Dedifferentiated amniotic fluid mesenchymal stem cell (primary cell): Measurements from ENCODE around the gene ANXA3.
"Not testable (repeated sequence)": the region's sequence is repeated elsewhere in the genome, so short reads cannot be mapped to it uniquely, and the experiment has no call there.

ENCODE experiments used
- DNase-seq: peaks from one replicate; pipeline ENCODE4 v3.0.0-alpha.2; 2016; ENCODE audit errors: extremely low spot score

The ANXA3 gene

GRCh38 chr4:78571804-78572203 is 20.2 kb downstream of the ANXA3 start:
- DNase-seq: no peak

GRCh38 chr4:78578674-78579425 is 27.3 kb downstream of the ANXA3 start:
- DNase-seq: no peak

GRCh38 chr4:78581618-78582017 is 30.0 kb downstream of the ANXA3 start:
- no peak for DNase-seq

- DNase-seq: no peak
These were observed 33.4 kb downstream of the ANXA3 start for GRCh38 chr4:78584863-78585547.

GRCh38 chr4:78585633-78586032 is 34.1 kb downstream of the ANXA3 start:
- DNase-seq: peak; percentile 44

- DNase-seq: no peak
These were observed 37.5 kb downstream of the ANXA3 start for GRCh38 chr4:78588894-78589545.

- no peak for DNase-seq
These were observed 39.8 kb downstream of the ANXA3 start for GRCh38 chr4:78591404-78591803.

- DNase-seq: no peak
These were observed 40.7 kb downstream of the ANXA3 start for GRCh38 chr4:78592088-78592783.

- DNase-seq: no peak
These were observed 44.7 kb downstream of the ANXA3 start for GRCh38 chr4:78596111-78596742.

- DNase-seq: not testable (repeated sequence)
These were observed 46.9 kb downstream of the ANXA3 start for GRCh38 chr4:78598431-78598830.

- DNase-seq: no peak
These were observed 47.6 kb downstream of the ANXA3 start for GRCh38 chr4:78599147-78599546.

- DNase-seq: no peak
These were observed 48.4 kb downstream of the ANXA3 start for GRCh38 chr4:78599931-78600375.

- DNase-seq: no peak
These were observed 49.4 kb downstream of the ANXA3 start for GRCh38 chr4:78601013-78601412.

- no peak for DNase-seq
These were observed 50.8 kb downstream of the ANXA3 start for GRCh38 chr4:78602334-78602733.

- no peak for DNase-seq
These were observed 51.8 kb downstream of the ANXA3 start for GRCh38 chr4:78603384-78603783.

GRCh38 chr4:78604988-78605387 is 53.4 kb downstream of the ANXA3 start:
- DNase-seq: no peak

- DNase-seq: no peak
These were observed 54.5 kb downstream of the ANXA3 start for GRCh38 chr4:78606035-78606434.

GRCh38 chr4:78606530-78607095 is 55.0 kb downstream of the ANXA3 start:
- DNase-seq: no peak

- no peak for DNase-seq
These were observed 57.1 kb downstream of the ANXA3 start for GRCh38 chr4:78608684-78609083.

GRCh38 chr4:78609580-78609979 is 58.0 kb downstream of the ANXA3 start:
- no peak for DNase-seq

- peak; percentile 58 for DNase-seq
These were observed 59.1 kb downstream of the ANXA3 start for GRCh38 chr4:78610546-78611214.
